ENCODE measurements around the gene GPSM1.

The GPSM1 gene, protein sequence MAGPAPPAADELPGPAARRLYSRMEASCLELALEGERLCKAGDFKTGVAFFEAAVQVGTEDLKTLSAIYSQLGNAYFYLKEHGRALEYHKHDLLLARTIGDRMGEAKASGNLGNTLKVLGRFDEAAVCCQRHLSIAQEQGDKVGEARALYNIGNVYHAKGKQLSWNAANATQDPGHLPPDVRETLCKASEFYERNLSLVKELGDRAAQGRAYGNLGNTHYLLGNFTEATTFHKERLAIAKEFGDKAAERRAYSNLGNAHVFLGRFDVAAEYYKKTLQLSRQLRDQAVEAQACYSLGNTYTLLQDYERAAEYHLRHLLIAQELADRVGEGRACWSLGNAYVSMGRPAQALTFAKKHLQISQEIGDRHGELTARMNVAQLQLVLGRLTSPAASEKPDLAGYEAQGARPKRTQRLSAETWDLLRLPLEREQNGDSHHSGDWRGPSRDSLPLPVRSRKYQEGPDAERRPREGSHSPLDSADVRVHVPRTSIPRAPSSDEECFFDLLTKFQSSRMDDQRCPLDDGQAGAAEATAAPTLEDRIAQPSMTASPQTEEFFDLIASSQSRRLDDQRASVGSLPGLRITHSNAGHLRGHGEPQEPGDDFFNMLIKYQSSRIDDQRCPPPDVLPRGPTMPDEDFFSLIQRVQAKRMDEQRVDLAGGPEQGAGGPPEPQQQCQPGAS

DNA sequence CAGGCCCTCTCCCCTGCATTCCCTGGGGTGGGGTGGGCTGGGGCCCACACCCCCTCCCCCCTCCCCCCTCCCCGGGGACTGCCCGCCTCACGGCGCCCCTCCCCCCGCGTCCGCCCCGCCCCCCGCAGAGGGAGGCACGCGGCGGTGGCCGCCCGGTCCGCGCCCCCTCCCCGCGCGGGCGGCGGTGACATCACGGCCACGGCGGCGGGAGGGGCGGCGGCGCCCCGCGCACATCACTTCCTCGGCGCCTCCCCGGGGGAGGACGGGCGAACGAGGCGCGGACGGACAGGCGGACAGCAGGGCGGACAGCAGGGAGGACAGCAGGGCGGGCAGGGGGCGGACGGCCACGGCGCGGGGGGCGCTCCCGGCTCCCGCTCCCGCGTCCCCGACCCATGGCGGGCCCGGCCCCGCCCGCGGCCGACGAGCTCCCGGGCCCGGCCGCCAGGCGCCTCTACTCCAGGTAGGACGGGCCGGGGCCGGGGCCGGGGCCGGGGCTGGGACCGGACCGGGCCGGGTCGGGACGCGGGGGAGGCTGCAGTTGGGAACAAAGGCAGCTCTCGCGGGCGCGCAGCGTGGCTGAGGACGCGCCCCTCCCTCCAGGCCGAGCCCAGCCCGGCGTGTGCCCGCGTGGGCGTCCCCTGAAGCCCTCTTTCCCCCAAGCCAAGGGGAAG is at the start of gene GPSM1:
TSS of gene GPSM1 (plus strand) at position 236 of the 671 bp plus-strand sequence. CDS start at position 393, 157 bp downstream.
- peaks cover 9% of the 10 kb centered on the region for H3K4me1 ChIP-seq (ENCODE audit: insufficient read depth, low read length)
- peak within 1 kb of the TSS; percentile 58; the same call in 1 of the 2 replicates for H3K4me3 ChIP-seq (ENCODE audit: low read length)
- H3K36me3 ChIP-seq (ENCODE audit: insufficient read depth, low read depth, low read length) = no peaks in the 10 kb centered on the region
- H3K27me3 ChIP-seq (ENCODE audit: insufficient read depth, low read length) = no peaks in the 10 kb centered on the region
- peak within 1 kb of the TSS; percentile 53; the same call in 1 of the 2 replicates for H3K9ac ChIP-seq (ENCODE audit: low read depth, low read length)
- H3K9me3 ChIP-seq (ENCODE audit: insufficient read depth, low read depth, low read length) = no peaks in the 10 kb centered on the region
- H3K27ac ChIP-seq (ENCODE audit: low read length) = no peak within 1 kb of the TSS

DNA sequence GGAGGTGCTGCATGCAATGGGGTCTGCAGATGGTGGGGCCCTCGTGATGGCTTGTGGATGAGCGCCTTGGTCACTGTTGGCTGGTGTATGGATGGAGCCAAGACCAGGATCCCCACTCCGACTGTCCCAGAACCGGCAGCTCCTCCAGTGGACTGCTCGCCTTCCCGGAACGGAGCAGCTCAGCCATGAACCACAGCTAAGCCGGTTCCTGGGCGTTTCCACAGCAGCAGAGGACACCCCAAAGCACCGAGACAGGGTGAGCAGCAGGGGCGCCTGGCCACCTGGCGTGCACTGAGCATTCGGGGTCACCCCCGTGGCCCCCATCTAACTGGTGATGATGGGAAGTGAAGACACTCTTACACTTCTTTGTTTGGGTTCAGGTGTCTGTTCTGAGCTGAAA is 49.6 kb upstream of the GPSM1 start:
- H3K9me3 ChIP-seq (ENCODE audit: insufficient read depth, low read depth, low read length) = no peaks in the 10 kb centered on the region
- H3K27ac ChIP-seq (ENCODE audit: low read length) = no peak overlapping the region
- H3K4me1 ChIP-seq (ENCODE audit: insufficient read depth, low read length) = no peaks in the 10 kb centered on the region
- H3K27me3 ChIP-seq (ENCODE audit: insufficient read depth, low read length) = no peaks in the 10 kb centered on the region
- H3K4me3 ChIP-seq (ENCODE audit: low read length) = no peak overlapping the region
- H3K9ac ChIP-seq (ENCODE audit: low read depth, low read length) = no peak overlapping the region
- no peaks in the 10 kb centered on the region for H3K36me3 ChIP-seq (ENCODE audit: insufficient read depth, low read depth, low read length)

DNA sequence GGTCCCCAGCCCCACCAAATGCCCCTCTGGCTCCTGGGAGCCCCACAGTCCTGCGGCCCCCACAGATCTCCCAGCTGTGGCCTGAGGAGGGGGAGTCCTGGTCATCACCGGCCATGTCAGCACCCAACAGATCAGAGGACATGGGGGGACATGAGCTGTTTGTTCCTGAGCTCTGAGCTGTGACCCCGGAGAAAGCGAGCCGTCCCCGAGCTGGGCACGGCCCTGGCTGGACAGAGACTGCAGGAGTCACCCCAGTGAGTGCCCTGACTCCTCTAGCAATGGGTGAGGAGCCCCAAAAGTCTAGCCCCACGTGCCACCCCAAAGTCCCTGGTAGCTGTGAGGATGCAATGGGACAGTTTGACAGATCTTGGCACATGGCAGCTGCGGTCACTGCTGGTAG is 49.1 kb upstream of the GPSM1 start:
- Histone ChIP-seq H3K9ac (ENCODE audit: low read depth, low read length) (no peak overlapping the region), H3K36me3 (ENCODE audit: insufficient read depth, low read depth, low read length) (no peaks in the 10 kb centered on the region), H3K9me3 (ENCODE audit: insufficient read depth, low read depth, low read length) (no peaks in the 10 kb centered on the region), H3K4me1 (ENCODE audit: insufficient read depth, low read length) (no peaks in the 10 kb centered on the region), H3K27ac (ENCODE audit: low read length) (no peak overlapping the region), H3K27me3 (ENCODE audit: insufficient read depth, low read length) (no peaks in the 10 kb centered on the region), H3K4me3 (ENCODE audit: low read length) (no peak overlapping the region)

DNA sequence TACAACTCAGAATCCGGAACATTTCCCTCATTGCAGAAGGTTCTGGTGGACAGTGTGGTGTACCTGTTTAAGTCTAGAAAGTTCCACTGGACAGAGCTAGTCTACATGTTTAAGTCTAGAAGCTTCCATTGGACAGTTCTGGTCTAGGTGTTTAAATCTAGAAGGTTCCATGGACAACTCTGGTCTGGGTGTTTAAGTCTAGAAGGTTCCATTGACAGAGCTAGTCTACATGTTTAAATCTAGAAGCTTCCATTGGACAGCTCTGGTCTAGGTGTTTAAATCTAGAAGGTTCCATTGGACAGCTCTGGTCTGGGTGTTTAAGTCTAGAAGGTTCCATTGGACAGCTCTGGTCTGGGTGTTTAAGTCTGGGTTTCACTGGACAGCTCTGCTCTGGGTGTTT is 48.4 kb upstream of the GPSM1 start:
- Histone ChIP-seq H3K9me3 (ENCODE audit: insufficient read depth, low read depth, low read length) (no peaks in the 10 kb centered on the region), H3K27ac (ENCODE audit: low read length) (no peak overlapping the region), H3K27me3 (ENCODE audit: insufficient read depth, low read length) (no peaks in the 10 kb centered on the region), H3K36me3 (ENCODE audit: insufficient read depth, low read depth, low read length) (no peaks in the 10 kb centered on the region), H3K4me3 (ENCODE audit: low read length) (no peak overlapping the region), H3K9ac (ENCODE audit: low read depth, low read length) (no peak overlapping the region), H3K4me1 (ENCODE audit: insufficient read depth, low read length) (no peaks in the 10 kb centered on the region)

DNA sequence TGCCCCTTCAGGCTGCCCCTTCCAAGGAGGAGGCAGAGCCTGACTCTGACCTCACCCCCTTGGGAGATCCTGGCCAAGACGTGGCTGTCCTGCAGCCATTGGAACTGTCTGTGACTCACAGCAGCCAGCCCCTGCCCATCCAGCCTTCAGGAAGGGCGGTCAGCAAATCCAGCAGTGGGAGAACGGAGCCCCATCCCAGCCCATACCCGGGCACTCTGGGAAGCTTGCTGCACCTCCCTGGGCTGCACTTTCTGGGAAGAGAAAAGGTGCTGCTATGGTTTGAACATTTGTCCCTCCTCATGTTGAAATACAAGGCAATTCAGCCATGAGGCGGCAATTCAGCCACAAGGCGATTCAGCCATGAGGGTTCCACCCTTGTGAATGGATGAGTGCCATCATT is 47.9 kb upstream of the GPSM1 start:
- H3K4me1 ChIP-seq (ENCODE audit: insufficient read depth, low read length) = no peaks in the 10 kb centered on the region
- H3K9ac ChIP-seq (ENCODE audit: low read depth, low read length) = no peak overlapping the region
- no peaks in the 10 kb centered on the region for H3K9me3 ChIP-seq (ENCODE audit: insufficient read depth, low read depth, low read length)
- no peaks in the 10 kb centered on the region for H3K36me3 ChIP-seq (ENCODE audit: insufficient read depth, low read depth, low read length)
- H3K4me3 ChIP-seq (ENCODE audit: low read length) = no peak overlapping the region
- no peak overlapping the region for H3K27ac ChIP-seq (ENCODE audit: low read length)
- H3K27me3 ChIP-seq (ENCODE audit: insufficient read depth, low read length) = no peaks in the 10 kb centered on the region

DNA sequence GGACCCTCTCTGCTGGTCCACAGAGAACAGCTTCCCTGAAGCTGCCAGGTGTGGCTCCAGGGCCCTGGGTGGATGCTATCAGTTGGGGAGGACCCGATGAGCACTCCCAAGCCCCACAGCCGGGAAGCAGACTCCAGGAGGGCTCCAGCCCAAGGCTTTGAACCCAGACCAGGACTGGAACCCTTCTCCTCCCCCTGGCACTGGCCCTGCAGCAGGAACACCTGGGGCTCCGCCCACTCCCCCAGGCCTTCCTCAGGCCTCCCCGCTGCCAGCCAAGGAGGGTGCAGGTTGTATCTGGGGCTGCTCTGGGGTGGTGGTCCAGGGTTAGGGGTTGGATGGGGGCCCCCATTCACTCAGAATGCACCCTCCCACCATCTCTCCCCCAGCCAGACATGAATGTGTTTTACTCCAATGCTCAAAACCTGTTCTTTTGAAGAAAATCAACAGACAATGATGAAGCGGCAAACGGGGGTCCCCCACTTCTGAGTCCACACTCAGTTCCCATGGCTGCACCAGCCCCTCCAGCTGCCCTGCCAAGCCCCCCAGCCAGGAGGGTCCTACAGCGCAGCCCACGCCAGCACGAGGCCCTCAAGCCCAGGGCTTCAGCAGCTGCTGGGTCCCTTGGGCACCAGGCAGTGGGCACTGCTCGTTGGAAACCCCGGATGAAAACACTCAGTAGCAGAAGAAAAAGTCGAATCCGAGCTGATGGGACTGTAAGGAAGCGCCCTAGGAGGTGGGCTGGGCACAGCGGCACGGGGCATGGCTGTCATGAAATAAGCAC is 46.6 kb upstream of the GPSM1 start:
- H3K27ac ChIP-seq (ENCODE audit: low read length) = no peak overlapping the region

DNA sequence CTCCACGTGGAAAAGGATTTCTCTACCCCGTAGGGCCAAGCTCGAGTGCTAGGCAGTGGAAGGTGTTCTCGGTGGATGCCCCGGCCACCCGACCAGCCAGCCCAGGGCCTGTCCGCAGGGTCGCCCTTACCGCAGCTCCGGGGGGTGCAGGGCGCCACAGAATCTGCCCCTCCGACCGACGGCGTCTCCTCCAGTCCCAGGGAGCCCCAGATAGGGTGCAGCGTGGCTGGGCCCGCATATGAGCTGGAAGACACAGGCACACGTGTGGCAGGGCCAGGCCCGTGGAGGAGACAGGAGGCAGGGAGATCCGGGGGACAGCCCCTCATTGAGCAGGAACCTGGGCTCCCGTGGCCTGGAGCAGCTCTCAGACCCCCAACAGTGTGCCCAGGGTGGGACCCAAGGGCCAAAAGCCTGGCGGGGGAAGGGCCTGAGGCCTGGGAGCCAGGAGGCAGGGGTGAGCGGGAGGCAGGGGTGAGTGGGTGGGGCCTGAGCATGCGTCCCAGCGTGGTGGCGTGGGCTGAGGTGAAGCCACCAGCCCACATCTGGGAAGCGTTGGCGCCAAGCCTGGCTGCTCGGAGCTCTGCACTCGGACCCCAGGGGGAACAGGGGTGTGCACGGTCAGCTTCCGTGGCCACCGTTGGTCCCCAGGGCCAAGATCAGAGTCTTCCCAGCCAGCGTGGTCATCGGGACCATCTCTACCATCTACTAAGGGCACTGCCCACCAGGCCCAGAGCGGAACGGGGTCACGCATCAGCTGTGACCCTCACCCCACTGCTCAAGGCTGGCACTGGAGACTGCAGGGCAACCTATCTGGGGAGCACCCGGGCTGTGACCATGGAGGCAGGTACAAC is 45.7 kb upstream of the GPSM1 start:
- no peak overlapping the region for H3K27ac ChIP-seq (ENCODE audit: low read length)

More for the DNA sequence above, 46.6 kb upstream of the GPSM1 start:
- Histone ChIP-seq H3K4me1 (ENCODE audit: insufficient read depth, low read length) (no peaks in the 10 kb centered on the region), H3K36me3 (ENCODE audit: insufficient read depth, low read depth, low read length) (no peaks in the 10 kb centered on the region), H3K4me3 (ENCODE audit: low read length) (no peak overlapping the region), H3K9ac (ENCODE audit: low read depth, low read length) (no peak overlapping the region), H3K27me3 (ENCODE audit: insufficient read depth, low read length) (no peaks in the 10 kb centered on the region), H3K9me3 (ENCODE audit: insufficient read depth, low read depth, low read length) (no peaks in the 10 kb centered on the region)

DNA sequence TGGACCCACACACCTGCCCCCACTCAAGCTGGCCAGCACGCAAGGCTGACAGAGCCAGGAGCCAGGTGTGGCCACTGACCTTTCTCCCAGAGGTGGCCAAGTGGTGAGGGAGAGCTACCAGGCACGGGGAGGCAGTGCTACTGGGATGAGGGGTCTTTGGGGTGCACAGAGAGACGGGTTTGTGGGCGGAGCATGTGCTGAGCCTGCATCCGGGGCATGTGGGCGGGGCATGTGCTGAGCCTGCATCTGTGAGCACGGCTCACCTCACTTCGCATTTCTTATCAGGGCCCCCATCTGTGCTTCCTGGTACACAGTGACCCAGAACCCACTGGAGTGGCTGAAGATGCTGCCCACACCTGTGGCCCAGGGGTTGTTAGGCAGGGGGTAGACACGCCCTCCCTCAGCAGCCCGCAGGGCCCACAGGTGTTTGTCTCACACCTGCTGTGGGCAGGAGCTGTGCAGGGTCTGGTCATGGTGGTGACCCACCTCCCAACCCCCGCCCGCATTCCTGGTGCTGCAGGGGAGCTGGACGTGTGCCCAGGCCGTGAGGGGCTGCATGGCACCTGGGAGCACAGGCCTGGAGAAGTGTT is 45.0 kb upstream of the GPSM1 start:
- Histone ChIP-seq H3K4me1 (ENCODE audit: insufficient read depth, low read length) (no peaks in the 10 kb centered on the region), H3K36me3 (ENCODE audit: insufficient read depth, low read depth, low read length) (no peaks in the 10 kb centered on the region), H3K9me3 (ENCODE audit: insufficient read depth, low read depth, low read length) (no peaks in the 10 kb centered on the region), H3K27me3 (ENCODE audit: insufficient read depth, low read length) (no peaks in the 10 kb centered on the region), H3K9ac (ENCODE audit: low read depth, low read length) (no peak overlapping the region), H3K4me3 (ENCODE audit: low read length) (no peak overlapping the region), H3K27ac (ENCODE audit: low read length) (no peak overlapping the region)

More for the DNA sequence above, 45.7 kb upstream of the GPSM1 start:
- no peaks in the 10 kb centered on the region for H3K36me3 ChIP-seq (ENCODE audit: insufficient read depth, low read depth, low read length)
- no peaks in the 10 kb centered on the region for H3K9me3 ChIP-seq (ENCODE audit: insufficient read depth, low read depth, low read length)
- no peak overlapping the region for H3K4me3 ChIP-seq (ENCODE audit: low read length)
- H3K27me3 ChIP-seq (ENCODE audit: insufficient read depth, low read length) = no peaks in the 10 kb centered on the region
- no peak overlapping the region for H3K9ac ChIP-seq (ENCODE audit: low read depth, low read length)
- no peaks in the 10 kb centered on the region for H3K4me1 ChIP-seq (ENCODE audit: insufficient read depth, low read length)

DNA sequence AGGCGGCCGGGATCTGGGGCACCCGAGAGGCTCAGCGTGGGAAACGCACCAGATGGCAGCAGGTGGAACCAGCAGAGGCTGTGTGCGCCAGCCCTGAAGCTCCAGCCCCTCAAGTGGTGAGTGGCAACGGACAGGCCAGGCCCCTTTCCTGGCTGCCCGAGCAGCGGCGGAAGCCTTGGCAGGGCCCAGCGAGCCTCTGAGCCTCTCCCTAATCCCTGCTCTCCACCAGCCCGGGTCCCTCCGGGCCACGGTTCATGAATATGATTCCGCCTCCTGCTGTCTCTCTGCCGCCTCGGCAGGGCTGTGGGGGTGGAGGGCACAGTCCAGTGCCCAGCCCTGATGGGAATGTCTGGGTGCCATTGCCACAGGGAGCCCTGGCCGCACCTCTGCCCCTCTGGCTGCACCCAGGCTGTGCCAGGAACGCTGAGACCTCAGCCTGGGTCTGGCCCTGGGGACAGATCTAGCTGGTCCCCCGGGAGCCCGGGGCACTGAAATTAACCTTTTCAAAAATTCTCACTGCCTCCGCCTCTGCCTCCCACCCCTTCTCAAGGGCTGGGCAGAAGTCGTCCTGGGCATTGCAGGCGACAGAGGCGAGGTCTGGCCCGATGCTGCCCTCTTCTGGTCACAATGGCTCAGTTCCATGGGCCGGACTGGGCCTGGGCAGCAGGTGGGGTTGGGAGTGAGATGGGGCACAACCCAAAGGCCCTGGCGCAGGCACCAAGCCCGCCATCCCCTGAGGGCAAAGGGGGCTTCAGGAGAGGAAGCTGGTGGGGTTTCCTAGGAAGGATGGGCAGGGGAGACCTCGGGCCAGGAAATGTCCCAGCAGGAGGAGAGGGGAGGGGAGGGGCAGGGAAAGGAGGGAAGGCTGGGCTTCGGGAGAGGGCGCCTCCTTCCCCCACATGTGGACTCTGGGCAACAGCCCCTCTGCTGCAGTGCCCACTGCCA is 43.8 kb upstream of the GPSM1 start:
- no peaks in the 10 kb centered on the region for H3K9me3 ChIP-seq (ENCODE audit: insufficient read depth, low read depth, low read length)
- H3K27ac ChIP-seq (ENCODE audit: low read length) = no peak overlapping the region
- H3K9ac ChIP-seq (ENCODE audit: low read depth, low read length) = no peak overlapping the region
- H3K27me3 ChIP-seq (ENCODE audit: insufficient read depth, low read length) = no peaks in the 10 kb centered on the region
- H3K4me1 ChIP-seq (ENCODE audit: insufficient read depth, low read length) = no peaks in the 10 kb centered on the region
- H3K4me3 ChIP-seq (ENCODE audit: low read length) = no peak overlapping the region
- H3K36me3 ChIP-seq (ENCODE audit: insufficient read depth, low read depth, low read length) = no peaks in the 10 kb centered on the region

DNA sequence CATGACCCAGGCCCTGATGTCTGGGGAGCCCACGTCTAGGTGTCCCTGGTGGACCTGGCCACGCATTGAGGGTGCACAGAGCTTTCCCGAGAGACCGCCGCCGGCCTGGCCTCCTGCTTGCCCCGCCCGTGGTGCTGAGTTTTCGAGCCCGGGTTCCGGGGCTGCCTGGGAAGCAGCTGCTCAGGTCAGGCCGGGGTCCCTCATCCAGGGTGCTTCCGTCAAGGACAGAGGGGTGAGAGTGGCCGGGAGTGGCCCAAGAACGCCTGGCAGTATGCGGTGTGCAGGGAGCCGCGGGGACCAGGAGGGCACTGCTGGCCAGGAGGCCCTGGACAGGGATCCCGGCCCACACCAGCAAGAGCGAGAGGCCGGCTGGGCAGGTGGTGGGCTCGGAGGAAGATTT is 43.0 kb upstream of the GPSM1 start:
- Histone ChIP-seq H3K36me3 (ENCODE audit: insufficient read depth, low read depth, low read length) (no peaks in the 10 kb centered on the region), H3K9me3 (ENCODE audit: insufficient read depth, low read depth, low read length) (no peaks in the 10 kb centered on the region), H3K4me3 (ENCODE audit: low read length) (no peak overlapping the region), H3K9ac (ENCODE audit: low read depth, low read length) (no peak overlapping the region), H3K27ac (ENCODE audit: low read length) (no peak overlapping the region), H3K27me3 (ENCODE audit: insufficient read depth, low read length) (no peaks in the 10 kb centered on the region), H3K4me1 (ENCODE audit: insufficient read depth, low read length) (no peaks in the 10 kb centered on the region)

Measured in iPS-20b (cell line).